Measurements from ENCODE around the gene RNF7.

DNA sequence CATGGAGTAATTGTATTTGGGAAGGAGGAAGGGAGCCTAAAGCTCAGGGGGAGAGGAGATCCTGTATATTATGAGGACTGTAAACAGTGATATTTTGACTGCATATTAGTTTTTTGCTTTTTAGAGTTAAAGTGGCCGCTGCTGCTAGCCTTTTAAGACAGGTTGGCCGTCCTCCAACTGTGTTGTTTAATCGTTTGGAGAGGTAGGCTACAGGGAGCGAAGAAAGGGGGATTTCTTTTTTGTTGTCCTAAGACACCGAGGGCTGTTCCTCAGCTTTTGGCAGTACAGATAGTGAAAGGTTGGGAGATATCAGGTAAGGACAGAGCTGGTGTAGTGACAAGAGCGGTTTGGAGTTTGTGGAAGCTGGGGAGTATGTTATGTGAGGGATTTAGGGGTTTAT lies 38.2 kb upstream of the RNF7 start:
- TF ChIP-seq, protein P1, sequence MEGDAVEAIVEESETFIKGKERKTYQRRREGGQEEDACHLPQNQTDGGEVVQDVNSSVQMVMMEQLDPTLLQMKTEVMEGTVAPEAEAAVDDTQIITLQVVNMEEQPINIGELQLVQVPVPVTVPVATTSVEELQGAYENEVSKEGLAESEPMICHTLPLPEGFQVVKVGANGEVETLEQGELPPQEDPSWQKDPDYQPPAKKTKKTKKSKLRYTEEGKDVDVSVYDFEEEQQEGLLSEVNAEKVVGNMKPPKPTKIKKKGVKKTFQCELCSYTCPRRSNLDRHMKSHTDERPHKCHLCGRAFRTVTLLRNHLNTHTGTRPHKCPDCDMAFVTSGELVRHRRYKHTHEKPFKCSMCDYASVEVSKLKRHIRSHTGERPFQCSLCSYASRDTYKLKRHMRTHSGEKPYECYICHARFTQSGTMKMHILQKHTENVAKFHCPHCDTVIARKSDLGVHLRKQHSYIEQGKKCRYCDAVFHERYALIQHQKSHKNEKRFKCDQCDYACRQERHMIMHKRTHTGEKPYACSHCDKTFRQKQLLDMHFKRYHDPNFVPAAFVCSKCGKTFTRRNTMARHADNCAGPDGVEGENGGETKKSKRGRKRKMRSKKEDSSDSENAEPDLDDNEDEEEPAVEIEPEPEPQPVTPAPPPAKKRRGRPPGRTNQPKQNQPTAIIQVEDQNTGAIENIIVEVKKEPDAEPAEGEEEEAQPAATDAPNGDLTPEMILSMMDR (IDR thresholded peaks at IDR 0.05; ENCODE audit: low read length) = no peak
- TF ChIP-seq EZH2 (optimal IDR thresholded peaks at IDR 0.05; ENCODE audit: low read depth, low read length) = no peak
- TF ChIP-seq EZH2phosphoT487 (IDR thresholded peaks at IDR 0.05; ENCODE audit: low read length) = no peak
